NCI-H1105 treated with DMSO at 0.1 percent for 48 hours (cell line): Measurements from ENCODE around the gene KLHL42.

Experiments used
- DNase-seq: peaks from one replicate; lab custom pipeline; 2025; lab: John Stamatoyannopoulos, UW

KLHL42 gene

DNA sequence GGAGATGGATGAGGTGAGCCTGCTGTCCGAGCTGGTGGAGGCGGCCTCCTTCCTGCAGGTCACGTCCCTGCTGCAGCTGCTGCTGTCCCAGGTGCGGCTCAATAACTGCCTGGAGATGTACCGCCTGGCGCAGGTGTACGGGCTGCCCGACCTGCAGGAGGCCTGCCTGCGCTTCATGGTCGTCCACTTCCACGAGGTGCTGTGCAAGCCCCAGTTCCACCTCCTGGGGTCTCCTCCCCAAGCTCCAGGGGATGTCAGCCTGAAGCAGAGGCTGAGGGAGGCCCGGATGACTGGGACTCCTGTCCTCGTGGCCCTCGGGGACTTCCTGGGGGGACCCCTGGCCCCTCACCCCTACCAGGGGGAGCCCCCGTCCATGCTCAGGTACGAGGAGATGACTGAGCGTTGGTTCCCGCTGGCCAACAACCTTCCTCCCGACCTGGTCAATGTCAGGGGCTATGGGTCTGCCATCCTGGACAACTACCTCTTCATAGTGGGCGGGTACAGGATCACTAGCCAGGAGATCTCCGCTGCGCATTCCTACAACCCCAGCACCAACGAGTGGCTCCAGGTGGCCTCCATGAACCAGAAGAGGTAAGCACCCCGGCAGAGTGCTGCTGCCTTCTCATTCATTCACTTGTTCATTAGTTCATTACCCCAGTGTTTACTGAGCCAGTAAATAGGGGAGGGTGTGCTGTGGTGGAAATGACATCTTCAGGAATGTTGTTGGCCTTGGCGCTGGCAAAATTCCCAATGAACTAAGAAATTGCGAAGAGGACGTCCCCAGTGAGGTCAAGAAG, 777 bp downstream of the KLHL42 start:
- DNase-seq = peak; percentile 59

DNA sequence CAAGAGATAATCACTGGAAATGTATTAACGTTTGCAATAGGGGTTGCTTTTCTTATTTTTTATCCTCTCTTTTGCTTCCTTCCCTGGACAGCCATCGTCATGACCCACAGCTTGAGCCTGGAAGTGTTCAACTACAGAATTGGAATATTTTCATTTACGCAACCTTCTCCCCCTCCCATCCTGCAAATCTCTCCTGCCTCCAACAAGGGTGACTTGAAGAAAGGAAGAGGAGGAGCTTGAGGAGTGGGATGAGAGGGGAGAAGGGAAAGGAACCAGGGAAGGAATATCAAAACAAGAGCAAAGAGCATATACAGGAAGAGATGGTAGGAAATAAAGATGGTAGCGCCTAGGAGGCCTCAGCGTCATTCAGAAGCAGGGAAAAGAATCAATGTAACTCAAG, 1.6 kb downstream of the KLHL42 start:
- no peak for DNase-seq

DNA sequence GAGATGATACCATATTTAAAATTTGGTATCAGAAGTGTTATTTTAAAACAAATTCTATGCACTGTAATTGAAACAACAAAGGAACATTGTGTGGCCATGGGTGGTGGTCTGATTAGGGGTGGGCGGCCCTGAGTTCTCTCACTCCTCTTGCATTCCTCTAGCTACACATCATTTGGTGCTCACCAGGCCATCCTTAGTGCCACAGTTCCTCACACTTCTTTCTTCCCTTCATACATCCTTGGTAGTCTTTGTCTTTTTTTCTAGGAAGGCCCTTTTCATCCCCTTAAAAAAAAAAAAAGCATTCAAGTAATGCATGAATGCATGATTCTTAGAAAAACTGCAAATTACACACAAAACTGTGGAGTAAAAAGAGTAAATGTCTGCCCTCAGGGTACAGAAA, 2.4 kb downstream of the KLHL42 start:
- no peak for DNase-seq

DNA sequence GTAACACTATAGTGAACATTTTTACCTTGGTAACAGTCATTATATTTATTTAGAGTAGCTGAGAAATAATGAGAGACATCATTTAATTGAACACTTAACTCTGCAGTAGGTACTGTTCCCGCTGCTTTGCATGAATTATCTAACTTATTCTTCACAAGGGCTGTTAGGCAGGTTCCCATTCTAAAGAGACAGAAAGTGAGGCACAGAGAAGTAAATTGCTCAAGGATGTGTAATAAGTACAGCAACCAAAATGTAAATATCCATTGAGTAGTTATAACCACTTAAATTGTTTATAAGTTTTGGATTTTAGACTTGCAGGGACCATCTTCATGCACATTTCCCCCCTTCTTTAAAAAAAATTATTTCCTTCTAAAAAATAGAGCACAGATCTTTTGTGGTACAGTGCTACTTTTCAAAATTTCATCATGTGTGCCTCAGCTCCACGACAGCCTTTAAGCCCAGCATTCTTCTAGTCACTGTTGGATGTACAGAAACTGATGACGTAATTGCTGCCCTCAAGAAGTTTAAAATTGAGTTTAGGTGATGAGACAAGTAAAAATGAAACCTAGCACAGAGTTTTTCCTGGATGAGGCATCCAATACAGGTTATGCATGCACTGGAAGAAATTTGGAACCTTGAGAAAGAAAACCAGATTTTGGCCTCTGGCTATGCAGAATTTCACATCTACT, 6.0 kb downstream of the KLHL42 start:
- no peak for DNase-seq

DNA sequence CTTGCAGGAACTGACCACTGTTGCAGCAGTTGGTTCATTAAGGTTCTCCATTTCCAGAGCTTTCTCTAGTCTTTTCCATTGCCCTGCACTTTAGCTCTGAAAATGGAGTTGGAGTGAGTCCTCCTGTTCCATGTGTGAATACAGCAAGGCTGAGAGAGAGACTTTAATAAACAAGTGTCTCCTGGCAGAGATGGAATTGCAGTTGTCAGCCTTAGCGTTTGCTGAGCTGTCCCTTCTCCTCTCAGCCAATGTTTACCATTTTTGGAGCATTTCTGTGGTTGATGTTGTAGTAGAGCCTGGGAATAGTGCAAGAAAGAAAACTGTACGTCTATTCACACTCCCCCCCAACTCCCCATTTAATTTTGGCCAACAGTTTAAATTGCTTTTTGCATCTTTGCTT, 7.5 kb downstream of the KLHL42 start:
- DNase-seq = no peak

DNA sequence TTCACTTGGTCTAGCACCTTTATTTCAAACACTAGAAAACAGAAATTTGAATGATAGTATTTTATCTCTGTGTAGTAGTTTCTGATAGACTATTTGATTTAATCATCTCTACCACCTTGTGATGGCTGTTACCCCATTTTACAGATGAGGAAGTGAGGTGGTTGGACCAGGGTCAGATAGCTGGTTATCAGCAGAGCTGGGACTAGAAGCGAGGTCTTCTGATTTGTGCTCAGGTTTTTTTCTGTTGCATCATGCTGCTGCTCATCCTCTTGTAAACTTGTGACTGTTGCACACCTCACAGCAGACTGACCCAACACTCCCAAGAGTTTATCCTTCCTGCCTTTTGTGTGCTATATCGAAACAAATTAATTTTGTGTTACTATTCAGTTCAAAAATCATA, 10.1 kb downstream of the KLHL42 start:
- no peak for DNase-seq

DNA sequence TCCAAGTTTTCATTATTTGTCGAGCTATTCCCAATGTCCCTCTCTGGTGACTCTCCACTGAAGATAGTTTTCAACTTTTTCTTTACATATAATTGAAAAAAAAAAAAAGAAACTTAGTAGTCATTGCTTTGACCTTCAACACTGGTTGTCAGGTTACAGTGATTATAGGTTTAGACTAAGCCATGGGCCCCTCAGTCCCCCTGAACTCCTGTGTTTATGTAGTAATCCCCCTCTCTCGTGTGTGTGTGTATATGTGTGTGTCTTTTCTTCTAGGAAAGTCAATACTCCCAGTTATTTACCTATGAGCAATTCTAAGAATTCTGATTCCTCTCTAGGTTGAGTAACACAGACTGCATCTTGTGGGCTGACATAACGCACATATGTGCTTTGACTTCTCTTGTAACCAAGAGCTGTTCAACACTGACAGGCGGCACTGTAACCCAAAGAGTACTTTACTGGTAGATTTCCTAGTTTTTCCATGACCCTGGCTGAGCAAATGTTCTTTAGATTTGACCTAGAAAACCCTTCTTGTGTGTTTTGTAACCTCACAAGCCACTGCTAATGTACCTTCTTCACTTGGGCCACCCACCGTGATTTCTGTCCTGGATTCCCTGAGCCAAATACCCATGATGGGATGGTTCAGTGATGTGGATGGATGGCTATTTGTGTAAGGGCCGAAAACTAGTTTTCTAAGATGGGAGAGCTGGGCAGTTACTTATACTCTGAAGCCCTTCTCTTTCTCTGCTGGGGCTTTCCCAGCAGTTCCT, 15.0 kb downstream of the KLHL42 start:
- no peak for DNase-seq

DNA sequence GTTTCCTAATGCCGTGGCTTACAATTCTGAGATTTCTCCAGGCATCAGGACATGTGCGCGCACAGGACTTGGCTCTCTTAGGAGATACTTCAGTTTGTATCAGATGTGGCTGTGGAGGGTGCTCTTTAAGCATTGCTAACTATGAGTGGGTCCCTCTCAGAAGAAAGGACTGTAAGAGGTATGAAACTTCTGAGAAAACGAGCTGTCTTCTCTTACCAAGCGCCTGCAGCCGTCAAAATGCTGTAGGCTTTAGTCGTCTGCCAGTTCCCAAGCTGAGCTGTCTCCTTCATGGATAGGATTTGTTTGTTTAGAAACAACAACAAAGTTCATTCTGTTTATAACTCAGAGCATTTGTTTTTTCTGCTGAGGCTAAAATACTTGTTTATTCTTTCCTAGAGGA, 16.1 kb downstream of the KLHL42 start:
- no peak for DNase-seq

DNA sequence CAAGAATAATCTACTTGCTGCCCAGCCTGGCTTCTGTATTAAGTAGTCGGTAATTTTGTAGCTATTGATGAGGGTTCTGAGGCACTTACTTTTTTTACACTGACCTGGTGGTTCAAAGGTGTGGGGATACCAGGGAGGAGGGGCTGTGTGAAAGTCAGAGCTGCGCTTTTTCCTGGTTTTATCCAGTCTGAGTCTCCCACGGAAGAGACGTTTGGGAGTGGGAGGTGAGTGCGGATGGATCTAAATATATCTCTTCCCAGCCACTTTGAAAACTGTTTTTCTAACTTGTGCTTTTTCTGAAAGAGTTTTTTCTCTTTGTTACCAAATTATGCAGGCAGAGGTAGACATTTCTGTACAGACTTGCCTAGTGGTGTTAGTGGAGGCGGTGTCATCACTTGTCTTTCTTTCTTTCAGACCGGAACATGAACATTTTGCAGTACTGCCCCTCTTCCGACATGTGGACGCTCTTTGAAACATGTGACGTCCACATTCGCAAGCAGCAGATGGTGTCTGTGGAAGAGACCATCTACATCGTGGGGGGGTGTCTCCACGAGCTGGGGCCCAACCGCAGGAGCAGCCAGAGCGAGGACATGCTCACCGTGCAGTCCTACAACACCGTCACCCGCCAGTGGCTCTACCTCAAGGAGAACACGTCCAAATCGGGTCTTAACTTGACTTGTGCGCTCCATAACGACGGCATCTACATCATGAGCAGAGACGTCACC, 17.4 kb downstream of the KLHL42 start:
- DNase-seq = no peak

DNA sequence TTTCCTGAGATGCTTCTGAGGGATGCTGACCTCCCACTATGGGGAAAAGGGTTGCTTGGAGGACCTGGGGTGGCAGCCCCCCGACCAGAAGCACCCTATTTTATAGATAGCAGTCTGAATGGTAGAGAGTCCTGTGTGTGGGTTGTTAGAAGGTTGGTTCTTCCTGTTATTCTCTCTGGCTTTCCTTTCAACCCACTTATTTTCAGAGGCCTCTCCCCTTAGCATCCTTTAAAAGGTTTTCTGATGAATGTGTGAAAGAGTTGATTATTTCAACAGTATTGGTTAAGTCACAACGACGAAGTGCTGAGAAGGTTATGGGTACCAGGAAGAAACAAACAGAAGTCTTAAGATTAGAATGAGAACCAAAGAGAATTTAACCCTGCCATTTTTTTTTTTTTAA, 20.8 kb downstream of the KLHL42 start:
- no peak for DNase-seq

DNA sequence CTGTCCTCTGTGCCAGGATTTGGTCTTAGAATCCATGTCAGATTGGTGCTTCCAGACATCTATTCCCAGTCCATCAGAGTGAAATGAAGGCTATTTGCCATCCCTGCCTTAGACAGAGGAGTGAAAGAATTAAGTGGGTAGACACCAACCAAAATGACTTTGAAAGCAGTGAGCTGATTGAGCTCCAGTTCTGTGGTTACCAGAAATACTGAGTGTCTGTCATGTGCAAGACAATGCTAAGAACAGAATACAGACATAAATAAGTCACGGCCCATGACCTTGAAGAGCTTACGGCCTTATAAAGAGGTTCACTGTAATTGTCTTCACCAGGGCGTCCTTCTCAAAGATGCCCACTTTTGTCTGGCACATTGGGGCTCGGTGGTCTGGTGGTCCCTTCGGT, 21.6 kb downstream of the KLHL42 start:
- DNase-seq = no peak

DNA sequence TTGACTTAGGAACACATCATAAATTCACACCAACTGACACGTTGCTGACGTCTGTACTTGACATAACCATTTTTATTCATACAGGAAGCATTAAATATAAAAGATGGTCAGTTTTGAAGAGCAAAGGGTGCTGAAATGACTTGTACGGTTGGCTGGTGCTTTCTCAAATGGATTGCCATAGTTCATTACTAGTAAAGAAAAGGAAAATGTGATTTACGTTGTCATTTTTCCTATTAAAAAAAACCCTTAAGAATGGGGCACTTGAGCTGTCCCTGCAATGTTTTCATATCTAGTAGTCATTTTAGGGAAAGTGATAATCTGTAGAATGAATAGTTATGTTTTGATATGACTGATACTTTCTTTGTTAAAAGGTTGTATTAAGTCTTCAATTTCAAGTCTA, 22.5 kb downstream of the KLHL42 start:
- DNase-seq = no peak

DNA sequence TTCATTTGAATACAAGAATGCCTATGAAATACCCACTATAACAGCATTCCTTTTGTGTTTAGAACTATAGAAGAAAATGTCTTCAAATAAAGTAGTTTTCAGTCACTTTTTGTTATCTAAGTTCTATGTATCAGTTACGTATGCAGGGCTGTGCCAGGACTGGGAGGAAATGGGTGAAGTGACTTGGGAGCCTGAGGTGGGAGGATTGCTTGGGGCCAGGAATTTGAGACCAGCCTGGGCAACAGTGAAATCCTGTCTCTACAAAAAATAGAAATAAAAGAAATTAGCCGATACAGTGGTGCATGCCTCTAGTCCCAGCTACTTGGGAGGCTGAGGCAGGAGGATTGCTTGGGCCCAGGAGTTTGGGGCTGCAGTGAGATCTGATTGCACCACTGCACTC, 22.9 kb downstream of the KLHL42 start:
- DNase-seq = no peak

DNA sequence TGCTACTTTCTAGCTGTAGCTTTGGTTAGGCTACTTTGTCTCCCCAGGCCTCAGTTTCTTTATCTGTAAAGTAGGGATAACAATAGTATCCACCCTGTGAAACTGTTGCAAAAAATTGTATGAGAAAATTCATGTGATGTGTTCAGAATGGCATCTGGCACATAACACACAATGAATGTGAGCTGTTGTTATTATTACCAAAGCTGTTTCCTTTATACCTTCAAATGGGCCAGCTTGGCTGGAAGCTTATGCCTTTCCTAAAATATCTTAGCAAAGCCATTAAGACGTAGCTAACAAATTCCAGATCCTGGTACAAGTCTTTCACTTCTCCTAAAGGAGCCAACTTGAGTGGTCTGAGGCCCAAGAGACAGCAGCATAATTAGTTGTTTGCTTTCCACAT, 25.2 kb downstream of the KLHL42 start:
- no peak for DNase-seq

DNA sequence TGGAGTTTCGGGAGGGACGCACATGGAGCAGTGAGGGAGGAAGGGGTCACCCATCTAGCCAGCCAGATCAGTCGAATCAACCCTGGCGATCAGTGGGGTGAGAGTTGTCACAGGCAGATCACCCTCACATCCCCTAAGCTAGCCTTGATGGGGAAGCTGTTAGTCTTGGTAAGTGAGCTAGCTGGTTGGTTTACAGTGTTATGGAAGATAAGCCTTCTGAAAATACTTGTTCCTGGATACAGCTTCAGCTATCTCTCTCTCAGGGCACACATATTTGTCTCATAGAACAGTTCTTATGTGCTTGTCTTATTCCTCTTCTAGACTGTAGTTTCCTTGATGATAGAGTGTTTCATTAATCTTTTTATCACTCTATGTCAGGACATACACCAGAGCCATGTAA, 26.2 kb downstream of the KLHL42 start:
- DNase-seq = no peak

DNA sequence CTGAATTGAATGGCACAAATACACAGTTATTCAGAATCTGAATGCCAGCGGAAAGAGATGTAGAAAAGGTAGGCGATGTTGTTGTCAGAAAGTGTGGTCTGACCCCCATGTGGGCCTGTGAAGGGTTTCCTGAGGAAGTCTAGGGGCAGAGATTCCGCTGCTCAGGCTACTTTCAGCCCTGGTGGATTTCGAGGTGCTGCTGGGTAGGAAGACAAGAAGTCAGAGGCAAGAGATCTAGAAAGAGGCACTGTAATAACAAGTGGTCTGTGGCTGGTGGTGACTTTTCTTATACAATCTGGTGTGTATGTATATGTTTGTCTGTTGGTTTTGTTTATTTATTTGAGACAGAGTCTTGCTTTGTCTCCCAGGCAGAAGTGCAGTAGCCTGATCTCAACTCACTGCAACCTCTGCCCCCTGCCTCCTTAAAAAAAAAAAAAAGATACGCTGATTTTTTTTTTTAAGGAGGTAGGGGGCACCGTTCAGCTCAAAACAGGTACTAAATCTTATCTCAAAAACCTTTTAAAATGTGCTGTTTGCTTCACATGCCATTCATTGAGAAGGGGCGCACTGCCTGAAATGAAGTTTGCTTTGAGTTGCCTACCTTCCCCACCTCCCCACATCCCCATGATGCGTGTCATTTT, 27.1 kb downstream of the KLHL42 start:
- no peak for DNase-seq

DNA sequence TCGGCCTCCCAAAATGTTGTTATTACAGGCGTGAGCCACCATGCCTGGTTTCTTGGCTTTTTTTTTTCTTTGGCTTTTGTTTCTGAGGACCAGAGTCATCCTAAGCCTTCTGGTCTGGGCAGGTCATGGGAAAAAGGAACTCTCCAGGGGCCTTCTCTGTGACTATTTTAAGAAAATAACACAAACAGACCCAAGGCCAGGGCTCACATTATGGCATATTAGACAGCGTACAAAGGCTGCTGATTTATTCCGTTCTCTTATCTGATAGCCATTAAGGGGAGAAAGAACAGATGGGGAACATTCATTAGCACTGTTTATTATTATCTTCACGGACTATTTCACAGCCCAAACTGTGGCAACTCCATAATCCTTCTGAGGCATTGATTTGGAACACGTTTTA, 28.8 kb downstream of the KLHL42 start:
- no peak for DNase-seq

DNA sequence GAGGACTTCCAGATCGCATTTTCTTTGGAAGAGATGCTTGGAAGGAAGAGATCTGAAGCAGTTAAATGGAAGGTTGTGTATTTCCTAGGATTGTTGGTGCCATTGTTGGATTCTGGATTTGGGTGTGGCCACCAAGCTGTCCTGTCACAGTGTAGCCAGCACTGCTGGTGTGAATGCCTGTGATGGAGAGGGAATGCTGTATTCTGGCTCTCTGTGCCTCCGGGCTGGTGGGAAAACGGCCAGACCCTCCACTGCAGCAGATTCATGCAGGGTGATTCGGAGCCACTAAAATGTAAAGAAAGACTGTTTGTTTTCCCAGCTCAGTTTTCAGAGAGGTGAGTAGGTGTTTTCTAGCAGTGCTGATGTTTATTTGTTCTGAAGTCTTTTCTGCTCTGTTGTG, 30.7 kb downstream of the KLHL42 start:
- DNase-seq = no peak

DNA sequence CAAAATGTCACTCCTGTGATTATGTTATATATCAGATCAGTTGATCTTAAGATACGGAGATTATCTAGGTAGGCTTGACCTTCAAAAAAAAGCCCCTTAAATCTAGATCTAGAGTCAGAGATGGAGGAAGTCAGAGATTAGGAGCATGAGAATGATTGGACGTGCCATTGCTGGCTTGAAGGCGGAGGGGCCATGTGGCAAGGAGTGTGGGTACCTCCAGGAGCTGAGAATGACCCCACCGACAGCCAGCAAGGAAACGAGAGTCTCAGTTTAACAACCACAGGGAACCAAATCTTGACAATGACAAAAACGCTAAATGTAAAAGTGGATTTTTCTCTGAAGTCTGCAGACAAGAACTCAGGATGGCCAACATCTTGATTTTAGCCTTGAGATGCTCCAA, 32.5 kb downstream of the KLHL42 start:
- no peak for DNase-seq

DNA sequence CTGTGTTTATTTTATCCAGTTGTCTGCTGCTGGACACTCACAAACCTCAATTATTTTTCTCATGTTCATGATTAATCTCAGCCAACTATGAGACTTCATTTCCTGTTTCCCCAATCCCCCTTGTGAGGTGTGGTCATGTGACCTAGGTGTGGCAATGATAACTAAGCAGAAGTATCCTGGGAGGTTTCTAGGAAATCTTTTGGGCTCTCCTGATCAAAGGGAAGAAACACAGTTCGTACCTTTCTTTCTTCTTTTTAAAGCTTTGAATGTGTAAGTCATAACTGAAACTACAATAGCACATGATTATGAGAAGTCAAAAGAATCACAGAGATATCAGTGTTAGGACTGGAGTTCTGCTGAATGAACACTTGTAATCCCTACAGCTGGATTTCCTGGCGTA, 34.4 kb downstream of the KLHL42 start:
- no peak for DNase-seq

DNA sequence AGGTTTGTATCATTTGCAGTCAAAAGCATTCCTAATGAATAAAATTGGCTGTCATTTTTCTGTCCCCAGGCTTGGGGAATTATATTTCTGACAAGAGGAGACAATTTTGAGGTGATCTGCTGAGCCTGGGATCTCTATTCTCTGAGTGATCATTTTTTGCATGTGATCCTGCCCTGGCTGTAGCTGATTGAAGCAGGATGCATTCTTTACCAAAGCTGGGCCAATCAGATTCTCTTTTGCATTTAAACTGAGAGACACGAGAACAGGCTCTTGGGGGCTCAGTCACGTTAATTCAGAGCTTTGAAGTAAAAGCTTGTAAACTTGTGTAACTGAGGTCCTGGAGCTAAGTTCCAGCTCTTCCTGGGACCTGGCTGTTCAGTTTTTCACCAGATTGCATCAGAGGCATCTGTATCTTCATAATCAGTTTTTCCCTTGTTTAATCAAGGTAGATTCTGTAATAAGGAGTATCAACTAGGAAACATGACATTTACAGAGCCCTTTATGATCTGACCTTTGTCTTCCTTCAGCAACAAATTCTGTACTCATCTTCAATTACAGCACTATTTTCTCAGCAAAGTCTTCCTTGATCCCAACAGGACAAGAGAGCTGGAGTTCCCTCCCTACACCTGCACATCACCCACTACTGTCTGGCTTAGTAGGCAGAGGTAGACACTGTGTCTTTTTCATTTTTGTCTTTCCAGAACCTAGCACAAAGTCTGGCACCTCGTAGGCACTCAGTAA, 35.0 kb downstream of the KLHL42 start:
- no peak for DNase-seq
